K562 (cell line): ENCODE results near the gene DNASE2B. TPM values are rescaled to one million over a fixed set of nuclear protein-coding genes. Genes with fewer than 3 reads are reported as not detected.

Source experiments
- ATAC-seq: fragments of 200-7000 bp; cut with Tn5 transposase; 3 replicates; pipeline ENCODE4 v1.9.1; 2020; ENCODE audit warnings: moderate library complexity
- BruUV-seq: library from RNA; stranded (reverse); fragments of 400-500 nt; replicated peaks from 2 replicates; lab custom pipeline; 2021; lab: Mats Ljungman, UMichigan
- CTCF ChIA-PET: fragments of 300-600 bp; formaldehyde crosslinking; extraction: SDS; loops from one replicate; lab custom pipeline; 2021; ENCODE audit warnings: low intra/inter-chr PET ratio; lab: Yijun Ruan, JAX
- POLR2A ChIA-PET: fragments of 300-600, 350-650 bp; sonication (Branson Sonifier 250); formaldehyde crosslinking; extraction: SDS; loops from one replicate; lab custom pipeline; 2021; ENCODE audit warnings: antibody characterized with exemption, inconsistent platforms; lab: Yijun Ruan, JAX
- DNase-seq, 4 experiments: peaks; one replicate each; pipeline versions ENCODE4 v3.0.0 to v3.0.0-alpha.2; 2011 to 2018; ENCODE audit warnings: low spot score in 3 of 4, mixed read lengths in 3 of 4; ENCODE audit errors: extremely low read depth in 1 of 4
- FAIRE-seq: peaks from 2 replicates; lab custom pipeline; 2011; peaks lifted over from hg19 to GRCh38; lab: Jason Lieb, UNC
- H2AFZ ChIP-seq: 2 replicates; pipeline ENCODE4 v1.6.0; 2011; ENCODE audit warnings: low read depth, low read length, control low read depth, inconsistent platforms
- H3K27ac ChIP-seq: fragments of 200-600 bp; 3 replicates; pipeline ENCODE4 v1.8.0; 2011; ENCODE audit warnings: low read depth, mild to moderate bottlenecking, control low read depth, inconsistent platforms, low read length, moderate library complexity, mixed read lengths; ENCODE audit errors: extremely low read depth
- H3K27me3 ChIP-seq, 2 experiments: fragments of 300-600 bp in 1 of 2; 2 replicates in 1 of 2; 3 replicates in 1 of 2; pipeline versions ENCODE4 v1.6.0 to v1.8.0; 2011; ENCODE audit warnings: inconsistent platforms in 2 of 2, low read length in 2 of 2, mild to moderate bottlenecking in 1 of 2, mixed read lengths in 1 of 2, moderate library complexity in 1 of 2; ENCODE audit not compliant: control insufficient read depth in 2 of 2, insufficient read depth in 2 of 2
- H3K36me3 ChIP-seq: fragments of 300-600 bp; 3 replicates; pipeline ENCODE4 v1.8.0; 2011; ENCODE audit warnings: mild to moderate bottlenecking, low read length, inconsistent platforms; ENCODE audit not compliant: control insufficient read depth, insufficient read depth
- H3K4me1 ChIP-seq, 2 experiments: fragments of 200-600 bp in 1 of 2; replicated peaks in 1 of 2; 2 replicates in 1 of 2; 3 replicates in 1 of 2; pipeline versions ENCODE4 v1.5.1 to v1.8.0; 2011; ENCODE audit warnings: inconsistent platforms in 2 of 2, low read length in 2 of 2, mild to moderate bottlenecking in 1 of 2, mixed read lengths in 1 of 2, moderate library complexity in 1 of 2; ENCODE audit not compliant: control insufficient read depth in 2 of 2, insufficient read depth in 2 of 2
- H3K4me2 ChIP-seq: 2 replicates; pipeline ENCODE4 v1.6.1; 2011; ENCODE audit warnings: low read length, control low read depth, inconsistent platforms, mixed read lengths; ENCODE audit not compliant: insufficient read depth
- H3K4me3 ChIP-seq: fragments of 200-600 bp; sonication (generic), shearing (Covaris generic); 2 replicates; pipeline ENCODE4 v1.5.1; 2016; ENCODE audit warnings: control low read depth, inconsistent platforms
- H3K79me2 ChIP-seq: fragments of 200-600 bp; 3 replicates; pipeline ENCODE4 v1.8.0; 2011; ENCODE audit warnings: low read length, inconsistent platforms; ENCODE audit not compliant: control insufficient read depth, insufficient read depth
- H3K9ac ChIP-seq, 2 experiments: 2 replicates each; pipeline versions ENCODE4 v1.6.0 to v1.6.1; 2011; ENCODE audit warnings: low read depth in 2 of 2, low read length in 2 of 2, control low read depth in 1 of 2, inconsistent platforms in 1 of 2, mild to moderate bottlenecking in 1 of 2, mixed read lengths in 1 of 2; ENCODE audit not compliant: insufficient read depth in 1 of 2
- H3K9me1 ChIP-seq: one replicate; pipeline ENCODE4 v1.6.0; 2011; ENCODE audit warnings: inconsistent platforms, mild to moderate bottlenecking, low read length, moderate library complexity; ENCODE audit not compliant: control insufficient read depth, insufficient read depth
- H3K9me3 ChIP-seq: replicated peaks from 2 replicates; pipeline ENCODE4 v1.5.1; 2011; ENCODE audit warnings: low read depth, low read length, inconsistent platforms; ENCODE audit not compliant: control insufficient read depth, insufficient read depth
- H4K20me1 ChIP-seq: replicated peaks from 2 replicates; pipeline ENCODE4 v1.6.1; 2011; ENCODE audit warnings: low read length, inconsistent platforms, mixed read lengths; ENCODE audit not compliant: control insufficient read depth, insufficient read depth
- ELF4 ChIP-seq: fragments of 450-650 bp; formaldehyde crosslinking; IDR thresholded peaks from 2 replicates; pipeline ENCODE4 v1.4.0; 2022; ENCODE audit warnings: missing genetic modification characterization
- SUPT5H ChIP-seq: fragments of 450-650 bp; IDR thresholded peaks from 2 replicates; pipeline ENCODE4 v1.6.1; 2016
- in situ Hi-C: fragments of 300-500 bp; cut with MboI; formaldehyde crosslinking; loops from 4 replicates; pipeline ENCODE4 v1.15.0; 2018; ENCODE audit warnings: inconsistent platforms, mixed read lengths
- intact Hi-C: fragments of 100-400 bp; cut with micrococcal nuclease; formaldehyde crosslinking; loops from 2 replicates; pipeline ENCODE4 v1.14.2; 2022
- polyA plus RNA-seq, 8 experiments: library from polyadenylated mRNA; depleted of rRNA in 4 of 8; stranded (reverse) in 5 of 8; unstranded in 3 of 8; fragments of >200 nt; fragmentation: Nextera tagmentation in 2 of 8; fragmentation: Illumina TruSeq in 1 of 8; extraction: Ambion mirVana in 2 of 8; extraction: Trizol in 1 of 8; gene quantifications; 2 replicates each; pipeline versions ENCODE4 v1.2.1 to v1.2.3, GENCODE V29; 2011 to 2014; ENCODE audit warnings: inconsistent platforms in 1 of 8, missing spikeins in 1 of 8
- total RNA-seq, 7 experiments: library from RNA; depleted of rRNA in 6 of 7; stranded (reverse); fragments of >200 nt in 6 of 7; fragmentation: Illumina TruSeq in 2 of 7; extraction: Trizol in 2 of 7; gene quantifications; 2 replicates each; pipeline versions ENCODE4 v1.2.1 to v1.2.3, GENCODE V29; 2011 to 2021; ENCODE audit warnings: low replicate concordance in 1 of 7
- TF ChIP-seq, protein P1 (sequence below): fragments of 250-450 bp; sonication (Bioruptor Pico); IDR thresholded peaks from 2 replicates; pipeline ENCODE4 v1.5.0; 2021
- TF ChIP-seq, protein P2 (sequence below): fragments of 250-450 bp; sonication (Bioruptor Pico); IDR thresholded peaks from 2 replicates; pipeline ENCODE4 v1.8.0; 2022; ENCODE audit warnings: inconsistent platforms
- TF ChIP-seq, protein P3 (sequence below): fragments of 450-650 bp; formaldehyde crosslinking; IDR thresholded peaks from 2 replicates; pipeline ENCODE4 v1.4.0; 2020; ENCODE audit warnings: mild to moderate bottlenecking, moderate library complexity
- TF ChIP-seq, protein P4 (sequence below): fragments of 450-650 bp; IDR thresholded peaks from one replicate; pipeline ENCODE4 v1.6.1; 2018; ENCODE audit warnings: mild to moderate bottlenecking, moderate library complexity; ENCODE audit not compliant: partially characterized antibody

The DNASE2B gene
- total and polyA plus RNA-seq, 9 of the 15 experiments (the other 6 are each of a cell fraction or from before 2014, with no cell fraction given) = not detected

DNA sequence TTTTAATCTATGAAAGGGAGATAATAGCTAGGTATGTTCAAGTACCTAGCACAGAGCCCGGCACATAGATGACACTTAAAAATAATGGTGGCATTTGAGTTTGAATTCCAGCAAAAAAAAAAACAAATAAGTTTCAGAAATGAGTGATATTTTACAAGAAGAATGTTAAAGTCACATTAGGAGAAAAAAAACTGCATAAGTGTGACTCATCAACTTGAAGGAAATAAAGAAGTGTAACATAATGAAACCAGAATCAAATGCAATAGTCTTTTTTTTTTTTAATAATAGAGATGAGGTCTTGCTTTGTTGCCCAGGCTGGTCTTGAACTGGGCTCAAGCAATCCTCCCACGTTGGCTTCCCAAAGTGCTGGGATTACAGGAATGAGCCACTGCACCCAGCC is 17.1 kb downstream of the DNASE2B start (continued):
- TF ChIP-seq, protein P1, sequence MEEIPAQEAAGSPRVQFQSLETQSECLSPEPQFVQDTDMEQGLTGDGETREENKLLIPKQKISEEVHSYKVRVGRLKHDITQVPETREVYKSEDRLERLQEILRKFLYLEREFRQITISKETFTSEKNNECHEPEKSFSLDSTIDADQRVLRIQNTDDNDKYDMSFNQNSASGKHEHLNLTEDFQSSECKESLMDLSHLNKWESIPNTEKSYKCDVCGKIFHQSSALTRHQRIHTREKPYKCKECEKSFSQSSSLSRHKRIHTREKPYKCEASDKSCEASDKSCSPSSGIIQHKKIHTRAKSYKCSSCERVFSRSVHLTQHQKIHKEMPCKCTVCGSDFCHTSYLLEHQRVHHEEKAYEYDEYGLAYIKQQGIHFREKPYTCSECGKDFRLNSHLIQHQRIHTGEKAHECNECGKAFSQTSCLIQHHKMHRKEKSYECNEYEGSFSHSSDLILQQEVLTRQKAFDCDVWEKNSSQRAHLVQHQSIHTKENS = no peak

DNA sequence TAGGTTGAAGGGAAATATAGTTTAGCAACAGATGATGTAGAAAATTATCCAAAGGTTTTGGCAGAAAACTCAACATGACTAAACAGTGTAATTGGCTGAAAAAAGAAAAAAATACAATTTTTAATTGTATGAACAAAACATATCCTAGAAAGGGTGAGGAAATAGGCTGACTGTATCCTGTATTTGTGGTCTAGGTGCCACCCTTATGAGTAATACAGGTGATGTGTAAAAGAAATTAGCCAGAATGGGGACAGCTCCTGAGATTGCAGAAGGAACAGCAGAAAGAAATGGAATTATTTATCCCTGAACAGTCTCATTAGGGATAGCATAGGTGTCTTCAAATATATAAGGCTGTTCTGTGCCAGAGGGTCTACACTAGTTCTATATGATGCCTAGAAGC is 24.6 kb downstream of the DNASE2B start:
- intact Hi-C loops = no loop called here
- Histone ChIP-seq H4K20me1 (no peaks in the 10 kb centered on the region), H3K9ac (no peak overlapping the region), H2AFZ (no peak overlapping the region), H3K4me3 (no peak overlapping the region), H3K4me2 (no peak overlapping the region), H3K36me3 (no peaks in the 10 kb centered on the region), H3K27me3 (no peaks in the 10 kb centered on the region), H3K4me1 (peaks cover 0 to 11% of the 10 kb centered on the region in 2 experiments; a peak in 3 of 5 replicates), H3K9me1 (no peaks in the 10 kb centered on the region), H3K9me3 (no peaks in the 10 kb centered on the region), H3K79me2 (no peaks in the 10 kb centered on the region), H3K27ac (no peak overlapping the region)
- no peak for DNase-seq
- TF ChIP-seq, protein P1 = no peak
- TF ChIP-seq, protein P2, sequence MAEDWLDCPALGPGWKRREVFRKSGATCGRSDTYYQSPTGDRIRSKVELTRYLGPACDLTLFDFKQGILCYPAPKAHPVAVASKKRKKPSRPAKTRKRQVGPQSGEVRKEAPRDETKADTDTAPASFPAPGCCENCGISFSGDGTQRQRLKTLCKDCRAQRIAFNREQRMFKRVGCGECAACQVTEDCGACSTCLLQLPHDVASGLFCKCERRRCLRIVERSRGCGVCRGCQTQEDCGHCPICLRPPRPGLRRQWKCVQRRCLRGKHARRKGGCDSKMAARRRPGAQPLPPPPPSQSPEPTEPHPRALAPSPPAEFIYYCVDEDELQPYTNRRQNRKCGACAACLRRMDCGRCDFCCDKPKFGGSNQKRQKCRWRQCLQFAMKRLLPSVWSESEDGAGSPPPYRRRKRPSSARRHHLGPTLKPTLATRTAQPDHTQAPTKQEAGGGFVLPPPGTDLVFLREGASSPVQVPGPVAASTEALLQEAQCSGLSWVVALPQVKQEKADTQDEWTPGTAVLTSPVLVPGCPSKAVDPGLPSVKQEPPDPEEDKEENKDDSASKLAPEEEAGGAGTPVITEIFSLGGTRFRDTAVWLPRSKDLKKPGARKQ (CRISPR knock-in tag) = no peak
- TF ChIP-seq ELF4 (CRISPR knock-in tag) = no peak
- TF ChIP-seq, protein P3, sequence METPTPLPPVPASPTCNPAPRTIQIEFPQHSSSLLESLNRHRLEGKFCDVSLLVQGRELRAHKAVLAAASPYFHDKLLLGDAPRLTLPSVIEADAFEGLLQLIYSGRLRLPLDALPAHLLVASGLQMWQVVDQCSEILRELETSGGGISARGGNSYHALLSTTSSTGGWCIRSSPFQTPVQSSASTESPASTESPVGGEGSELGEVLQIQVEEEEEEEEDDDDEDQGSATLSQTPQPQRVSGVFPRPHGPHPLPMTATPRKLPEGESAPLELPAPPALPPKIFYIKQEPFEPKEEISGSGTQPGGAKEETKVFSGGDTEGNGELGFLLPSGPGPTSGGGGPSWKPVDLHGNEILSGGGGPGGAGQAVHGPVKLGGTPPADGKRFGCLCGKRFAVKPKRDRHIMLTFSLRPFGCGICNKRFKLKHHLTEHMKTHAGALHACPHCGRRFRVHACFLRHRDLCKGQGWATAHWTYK = no peak
- no peak for TF ChIP-seq SUPT5H
- TF ChIP-seq, protein P4, sequence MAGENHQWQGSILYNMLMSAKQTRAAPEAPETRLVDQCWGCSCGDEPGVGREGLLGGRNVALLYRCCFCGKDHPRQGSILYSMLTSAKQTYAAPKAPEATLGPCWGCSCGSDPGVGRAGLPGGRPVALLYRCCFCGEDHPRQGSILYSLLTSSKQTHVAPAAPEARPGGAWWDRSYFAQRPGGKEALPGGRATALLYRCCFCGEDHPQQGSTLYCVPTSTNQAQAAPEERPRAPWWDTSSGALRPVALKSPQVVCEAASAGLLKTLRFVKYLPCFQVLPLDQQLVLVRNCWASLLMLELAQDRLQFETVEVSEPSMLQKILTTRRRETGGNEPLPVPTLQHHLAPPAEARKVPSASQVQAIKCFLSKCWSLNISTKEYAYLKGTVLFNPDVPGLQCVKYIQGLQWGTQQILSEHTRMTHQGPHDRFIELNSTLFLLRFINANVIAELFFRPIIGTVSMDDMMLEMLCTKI = no peak
- no peak for FAIRE-seq
- no TSS peak for BruUV-seq
- ATAC-seq = no peak
- in situ Hi-C loops = no loop called here
- CTCF ChIA-PET = no interaction called here
- POLR2A ChIA-PET = interaction anchor here (0.9 kb wide), 1 partner anchor 16 kb away, joined by 3 read pairs; no protein-coding TSS in a partner anchor
